Measurements from ENCODE around the gene FTH1. TPM values are rescaled to one million over a fixed set of nuclear protein-coding genes. Genes with fewer than 3 reads are reported as not detected.
A peak's percentile ranks its signal among the peaks of the same experiment; 100 is the strongest.

FTH1 gene
- total and polyA plus RNA-seq, 2 of the 13 experiments (the other 11 are each of a cell fraction or from before 2014, with no cell fraction given) = 607 to 760 TPM

DNA sequence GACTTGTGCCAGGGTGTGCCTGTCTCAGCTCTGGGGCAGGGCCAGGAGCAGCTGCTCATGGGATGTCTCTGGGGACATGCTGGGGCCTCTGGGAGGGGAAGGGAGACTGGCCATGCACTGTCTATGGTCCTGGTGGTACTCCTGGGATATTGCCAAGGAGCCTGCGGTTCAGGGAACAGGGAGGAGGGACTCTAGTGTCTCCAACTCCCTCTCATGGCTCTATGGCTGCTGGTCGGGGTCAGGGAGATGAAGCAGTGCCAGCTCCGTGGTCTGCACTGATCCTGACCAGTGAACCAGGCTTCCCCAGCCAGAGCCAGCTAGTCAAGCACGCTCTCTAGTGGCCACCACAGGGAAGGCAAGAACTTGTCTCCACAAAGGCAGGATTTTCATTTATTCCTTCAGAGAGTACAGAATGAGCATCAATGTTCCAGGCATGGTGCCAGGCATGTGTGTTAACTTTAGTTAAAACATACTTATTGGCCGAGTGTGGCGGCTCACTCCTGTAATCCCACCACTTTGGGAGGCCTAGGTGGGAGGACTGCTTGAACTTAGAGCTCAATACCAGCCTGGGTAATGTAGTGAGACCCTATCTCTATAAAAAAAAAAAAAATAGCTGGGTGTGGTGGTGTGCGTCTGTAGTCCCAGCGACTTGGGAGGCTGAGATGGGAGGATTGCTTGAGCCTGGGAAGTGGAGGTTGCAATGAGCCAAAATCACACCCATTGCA is 19.8 kb downstream of the FTH1 start (continued):
- TF ChIP-seq, protein P1, sequence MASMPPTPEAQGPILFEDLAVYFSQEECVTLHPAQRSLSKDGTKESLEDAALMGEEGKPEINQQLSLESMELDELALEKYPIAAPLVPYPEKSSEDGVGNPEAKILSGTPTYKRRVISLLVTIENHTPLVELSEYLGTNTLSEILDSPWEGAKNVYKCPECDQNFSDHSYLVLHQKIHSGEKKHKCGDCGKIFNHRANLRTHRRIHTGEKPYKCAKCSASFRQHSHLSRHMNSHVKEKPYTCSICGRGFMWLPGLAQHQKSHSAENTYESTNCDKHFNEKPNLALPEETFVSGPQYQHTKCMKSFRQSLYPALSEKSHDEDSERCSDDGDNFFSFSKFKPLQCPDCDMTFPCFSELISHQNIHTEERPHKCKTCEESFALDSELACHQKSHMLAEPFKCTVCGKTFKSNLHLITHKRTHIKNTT (CRISPR knock-in tag; IDR thresholded peaks at IDR 0.05) = no peak
- peak; percentile 49 for TF ChIP-seq FOSL2 (CRISPR knock-in tag; IDR thresholded peaks at IDR 0.05)
- TF ChIP-seq ZSCAN20 (CRISPR knock-in tag; IDR thresholded peaks at IDR 0.05; ENCODE audit: borderline replicate concordance) = no peak
- TF ChIP-seq ZNF331 (CRISPR knock-in tag; IDR thresholded peaks at IDR 0.05) = peak; percentile 51; the same call in 1 of the 2 replicates
- TF ChIP-seq, protein P2, sequence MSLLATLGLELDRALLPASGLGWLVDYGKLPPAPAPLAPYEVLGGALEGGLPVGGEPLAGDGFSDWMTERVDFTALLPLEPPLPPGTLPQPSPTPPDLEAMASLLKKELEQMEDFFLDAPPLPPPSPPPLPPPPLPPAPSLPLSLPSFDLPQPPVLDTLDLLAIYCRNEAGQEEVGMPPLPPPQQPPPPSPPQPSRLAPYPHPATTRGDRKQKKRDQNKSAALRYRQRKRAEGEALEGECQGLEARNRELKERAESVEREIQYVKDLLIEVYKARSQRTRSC (CRISPR knock-in tag; IDR thresholded peaks at IDR 0.05; ENCODE audit: low read depth) = no peak
- no peak for TF ChIP-seq PHF20 (CRISPR knock-in tag; IDR thresholded peaks at IDR 0.05)
- TF ChIP-seq XBP1 (CRISPR knock-in tag; IDR thresholded peaks at IDR 0.05) = no peak
- TF ChIP-seq HOXD1 (CRISPR knock-in tag; IDR thresholded peaks at IDR 0.05) = no peak
- TF ChIP-seq ZNF136 (CRISPR knock-in tag; IDR thresholded peaks at IDR 0.05; ENCODE audit: low read depth) = no peak
- TF ChIP-seq, protein P3, sequence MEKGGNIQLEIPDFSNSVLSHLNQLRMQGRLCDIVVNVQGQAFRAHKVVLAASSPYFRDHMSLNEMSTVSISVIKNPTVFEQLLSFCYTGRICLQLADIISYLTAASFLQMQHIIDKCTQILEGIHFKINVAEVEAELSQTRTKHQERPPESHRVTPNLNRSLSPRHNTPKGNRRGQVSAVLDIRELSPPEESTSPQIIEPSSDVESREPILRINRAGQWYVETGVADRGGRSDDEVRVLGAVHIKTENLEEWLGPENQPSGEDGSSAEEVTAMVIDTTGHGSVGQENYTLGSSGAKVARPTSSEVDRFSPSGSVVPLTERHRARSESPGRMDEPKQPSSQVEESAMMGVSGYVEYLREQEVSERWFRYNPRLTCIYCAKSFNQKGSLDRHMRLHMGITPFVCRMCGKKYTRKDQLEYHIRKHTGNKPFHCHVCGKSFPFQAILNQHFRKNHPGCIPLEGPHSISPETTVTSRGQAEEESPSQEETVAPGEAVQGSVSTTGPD (CRISPR knock-in tag; IDR thresholded peaks at IDR 0.05) = no peak
- TF ChIP-seq ZIK1 (CRISPR knock-in tag; IDR thresholded peaks at IDR 0.05; ENCODE audit: borderline replicate concordance, low read depth) = 0 out of 2 replicates have a peak, but pooled peaks have one; percentile 49
- TF ChIP-seq, protein P4, sequence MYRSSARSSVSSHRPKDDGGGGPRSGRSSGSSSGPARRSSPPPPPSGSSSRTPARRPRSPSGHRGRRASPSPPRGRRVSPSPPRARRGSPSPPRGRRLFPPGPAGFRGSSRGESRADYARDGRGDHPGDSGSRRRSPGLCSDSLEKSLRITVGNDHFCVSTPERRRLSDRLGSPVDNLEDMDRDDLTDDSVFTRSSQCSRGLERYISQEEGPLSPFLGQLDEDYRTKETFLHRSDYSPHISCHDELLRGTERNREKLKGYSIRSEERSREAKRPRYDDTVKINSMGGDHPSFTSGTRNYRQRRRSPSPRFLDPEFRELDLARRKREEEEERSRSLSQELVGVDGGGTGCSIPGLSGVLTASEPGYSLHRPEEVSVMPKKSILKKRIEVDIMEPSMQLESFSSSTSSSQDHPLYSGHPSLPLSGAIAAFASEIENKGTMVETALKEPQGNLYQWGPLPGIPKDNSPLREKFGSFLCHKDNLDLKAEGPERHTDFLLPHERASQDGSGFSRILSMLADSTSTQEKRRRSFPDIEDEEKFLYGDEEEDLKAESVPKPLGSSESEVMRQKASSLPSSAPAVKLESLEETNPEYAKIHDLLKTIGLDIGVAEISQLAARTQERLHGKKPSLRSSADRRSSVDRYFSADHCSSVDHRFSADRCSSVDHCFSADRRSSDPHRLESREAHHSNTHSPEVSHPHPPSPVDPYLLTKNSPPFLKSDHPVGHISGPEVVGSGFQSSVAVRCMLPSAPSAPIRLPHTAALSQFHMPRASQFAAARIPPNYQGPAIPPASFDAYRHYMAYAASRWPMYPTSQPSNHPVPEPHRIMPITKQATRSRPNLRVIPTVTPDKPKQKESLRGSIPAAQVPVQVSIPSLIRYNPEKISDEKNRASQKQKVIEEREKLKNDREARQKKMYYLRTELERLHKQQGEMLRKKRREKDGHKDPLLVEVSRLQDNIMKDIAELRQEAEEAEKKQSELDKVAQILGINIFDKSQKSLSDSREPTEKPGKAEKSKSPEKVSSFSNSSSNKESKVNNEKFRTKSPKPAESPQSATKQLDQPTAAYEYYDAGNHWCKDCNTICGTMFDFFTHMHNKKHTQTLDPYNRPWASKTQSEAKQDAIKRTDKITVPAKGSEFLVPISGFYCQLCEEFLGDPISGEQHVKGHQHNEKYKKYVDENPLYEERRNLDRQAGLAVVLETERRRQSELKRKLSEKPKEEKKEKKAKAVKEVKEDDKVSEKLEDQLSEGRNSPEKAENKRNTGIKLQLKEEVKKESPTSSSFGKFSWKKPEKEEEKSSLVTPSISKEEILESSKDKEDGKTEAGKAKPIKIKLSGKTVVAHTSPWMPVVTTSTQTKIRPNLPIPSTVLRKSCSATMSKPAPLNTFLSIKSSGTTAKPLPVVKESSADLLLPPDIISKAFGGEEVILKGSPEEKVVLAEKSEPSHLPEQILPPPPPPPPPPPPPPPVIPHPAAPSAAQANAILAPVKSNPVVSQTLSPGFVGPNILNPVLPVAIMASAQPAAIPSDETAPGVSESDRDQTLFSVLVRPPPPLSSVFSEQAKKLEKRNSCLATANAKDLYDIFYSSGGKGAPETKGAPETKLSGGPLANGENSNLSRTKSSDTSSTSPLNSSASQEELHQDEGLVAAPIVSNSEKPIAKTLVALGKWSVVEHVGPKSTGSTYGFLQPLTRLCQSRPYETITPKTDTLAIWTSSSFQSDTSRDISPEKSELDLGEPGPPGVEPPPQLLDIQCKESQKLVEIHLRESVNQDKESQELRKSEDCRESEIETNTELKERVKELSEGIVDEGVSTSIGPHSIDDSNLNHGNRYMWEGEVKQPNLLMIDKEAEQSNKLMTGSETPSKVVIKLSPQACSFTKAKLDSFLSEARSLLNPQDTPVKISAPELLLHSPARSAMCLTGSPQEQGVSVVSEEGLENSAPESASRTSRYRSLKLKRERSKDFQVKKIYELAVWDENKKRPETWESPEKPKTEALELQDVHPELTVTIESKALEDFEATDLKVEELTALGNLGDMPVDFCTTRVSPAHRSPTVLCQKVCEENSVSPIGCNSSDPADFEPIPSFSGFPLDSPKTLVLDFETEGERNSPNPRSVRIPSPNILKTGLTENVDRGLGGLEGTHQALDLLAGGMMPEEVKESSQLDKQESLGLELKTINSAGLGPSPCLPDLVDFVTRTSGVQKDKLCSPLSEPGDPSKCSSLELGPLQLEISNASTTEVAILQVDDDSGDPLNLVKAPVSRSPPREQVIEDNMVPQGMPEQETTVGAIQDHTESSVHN (CRISPR knock-in tag; IDR thresholded peaks at IDR 0.05) = no peak
- TF ChIP-seq SALL1 (CRISPR knock-in tag; IDR thresholded peaks at IDR 0.05) = peak; percentile 30; the same call in 1 of the 2 replicates
- TF ChIP-seq GABPB1 (CRISPR knock-in tag; IDR thresholded peaks at IDR 0.05) = peak; percentile 24; the same call in 1 of the 2 replicates
- no peak for TF ChIP-seq ZNF709 (CRISPR knock-in tag; IDR thresholded peaks at IDR 0.05)
- no peak for TF ChIP-seq ZNF33B (CRISPR knock-in tag; IDR thresholded peaks at IDR 0.05)
- TF ChIP-seq ZSCAN21 (CRISPR knock-in tag; IDR thresholded peaks at IDR 0.05; ENCODE audit: borderline replicate concordance) = no peak
- no peak for TF ChIP-seq ZNF431 (CRISPR knock-in tag; IDR thresholded peaks at IDR 0.05; ENCODE audit: borderline replicate concordance, low read depth)
- no peak for TF ChIP-seq GZF1 (CRISPR knock-in tag; IDR thresholded peaks at IDR 0.05)

Data from HepG2 (cell line).